HG03108 (cell line): ENCODE results near the gene KLHL21.

Experiments used
- ATAC-seq: cut with Tn5 transposase; IDR thresholded peaks from one replicate; pipeline ENCODE4 v1.9.1; 2021; ENCODE audit warnings: moderate library complexity; ENCODE audit not compliant: unreplicated experiment

KLHL21 gene

DNA sequence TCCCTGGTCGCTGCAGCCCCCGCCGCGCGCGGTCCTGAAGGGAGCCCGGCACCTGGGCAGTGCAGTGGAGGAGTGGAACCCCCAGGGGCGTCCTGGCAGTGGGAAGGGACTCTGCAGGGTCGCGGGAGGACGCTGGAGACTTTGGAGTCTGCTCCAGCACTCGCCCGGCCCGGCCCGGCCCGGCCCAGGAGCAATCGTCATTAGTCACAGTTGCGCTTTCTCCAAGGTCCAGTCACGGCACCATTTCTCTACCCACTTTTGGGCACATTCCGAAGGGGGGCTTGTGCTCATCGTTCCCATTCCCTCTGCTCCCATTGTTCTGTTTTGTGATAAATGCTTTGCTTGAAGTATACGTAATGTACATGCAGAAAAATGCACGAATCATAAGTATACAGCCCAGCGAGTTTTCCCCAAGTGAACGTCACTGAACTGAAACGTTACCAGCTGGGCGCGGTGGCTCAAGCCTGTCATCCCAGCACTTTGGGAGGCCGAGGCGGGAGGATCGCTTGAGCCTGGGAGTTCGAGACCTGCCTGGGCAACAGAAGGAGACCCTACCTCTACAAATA, 23.0 kb upstream of the KLHL21 start:
- ATAC-seq = peak; percentile 25

DNA sequence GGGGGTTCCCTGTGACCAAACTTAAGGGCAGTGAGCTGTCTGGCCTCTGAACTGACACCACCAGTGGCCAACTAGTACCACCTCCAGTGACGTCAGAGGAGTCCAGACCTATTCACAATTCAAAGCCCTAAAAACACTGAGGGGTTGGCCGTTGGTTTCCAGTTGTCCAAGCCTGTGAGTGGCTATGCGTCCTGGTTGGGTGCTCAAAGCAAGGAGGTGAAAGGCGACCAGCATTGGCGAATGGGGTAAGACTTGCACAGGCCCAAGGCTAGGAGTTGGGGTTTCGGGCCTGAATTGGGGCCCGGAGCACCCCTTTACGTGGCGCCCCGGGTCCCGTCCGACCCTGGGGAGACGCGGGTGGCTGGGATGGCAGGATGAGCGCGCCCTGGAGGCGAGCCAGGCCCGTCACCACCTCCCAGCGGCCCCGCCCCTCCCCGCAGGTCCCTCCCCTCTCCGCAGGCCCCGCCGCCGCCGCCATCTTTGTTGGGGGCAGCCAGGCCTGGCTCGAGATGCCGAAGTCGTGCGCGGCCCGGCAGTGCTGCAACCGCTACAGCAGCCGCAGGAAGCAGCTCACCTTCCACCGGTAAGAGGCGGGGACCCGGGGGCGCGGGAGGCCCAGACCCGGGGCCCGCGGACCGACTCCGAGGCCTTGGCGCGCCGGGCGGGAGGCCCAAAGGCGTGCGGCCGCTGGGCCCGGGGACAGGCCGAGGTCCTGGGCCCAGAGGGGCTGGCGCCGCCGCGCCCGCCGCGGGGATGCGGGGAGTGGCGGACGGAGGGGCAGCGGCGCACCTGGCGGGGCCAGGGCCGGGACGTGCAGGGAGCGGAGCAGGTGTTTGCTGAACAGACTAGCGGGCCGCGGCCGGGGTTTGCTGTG, 22.3 kb upstream of the KLHL21 start, which contains the start of gene THAP3:
THAP3 (plus strand) TSS at position 159 of the 874 bp plus-strand sequence; CDS start at position 510, 351 bp downstream.
- ATAC-seq = peak; percentile 75

DNA sequence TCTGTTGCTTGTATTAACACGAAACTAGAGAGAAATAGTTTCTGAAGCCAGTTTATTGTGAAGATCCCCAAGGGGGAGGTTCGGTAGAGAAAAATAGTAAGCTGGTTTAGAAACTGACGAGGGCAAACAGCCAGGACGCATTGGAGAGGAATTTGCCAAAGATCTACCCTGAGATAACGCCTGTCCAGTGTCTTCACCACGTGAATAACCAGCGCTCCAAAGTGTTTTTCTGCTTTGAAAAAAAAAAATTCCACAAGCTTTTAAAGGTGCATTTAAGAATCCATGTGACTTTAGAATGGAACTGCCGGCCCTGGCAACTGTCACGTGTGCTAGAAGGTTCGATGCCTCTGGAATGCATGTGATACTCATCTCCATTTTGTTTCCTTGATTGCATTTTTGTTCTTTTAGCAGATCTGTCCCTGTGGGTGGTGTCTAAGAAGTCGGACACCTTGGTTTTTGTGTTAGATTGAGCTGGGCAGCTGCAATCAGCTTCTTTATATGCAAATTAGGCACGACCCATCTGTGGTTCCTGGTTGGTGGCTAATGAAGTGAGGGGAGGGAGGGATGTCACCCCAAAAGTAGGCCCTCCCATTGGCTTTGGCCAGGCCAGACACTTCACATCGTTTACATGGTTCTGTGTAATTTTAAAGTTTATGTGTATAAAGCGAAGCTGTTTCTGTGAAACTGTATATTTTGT, 20.7 kb upstream of the KLHL21 start:
- no peak for ATAC-seq

DNA sequence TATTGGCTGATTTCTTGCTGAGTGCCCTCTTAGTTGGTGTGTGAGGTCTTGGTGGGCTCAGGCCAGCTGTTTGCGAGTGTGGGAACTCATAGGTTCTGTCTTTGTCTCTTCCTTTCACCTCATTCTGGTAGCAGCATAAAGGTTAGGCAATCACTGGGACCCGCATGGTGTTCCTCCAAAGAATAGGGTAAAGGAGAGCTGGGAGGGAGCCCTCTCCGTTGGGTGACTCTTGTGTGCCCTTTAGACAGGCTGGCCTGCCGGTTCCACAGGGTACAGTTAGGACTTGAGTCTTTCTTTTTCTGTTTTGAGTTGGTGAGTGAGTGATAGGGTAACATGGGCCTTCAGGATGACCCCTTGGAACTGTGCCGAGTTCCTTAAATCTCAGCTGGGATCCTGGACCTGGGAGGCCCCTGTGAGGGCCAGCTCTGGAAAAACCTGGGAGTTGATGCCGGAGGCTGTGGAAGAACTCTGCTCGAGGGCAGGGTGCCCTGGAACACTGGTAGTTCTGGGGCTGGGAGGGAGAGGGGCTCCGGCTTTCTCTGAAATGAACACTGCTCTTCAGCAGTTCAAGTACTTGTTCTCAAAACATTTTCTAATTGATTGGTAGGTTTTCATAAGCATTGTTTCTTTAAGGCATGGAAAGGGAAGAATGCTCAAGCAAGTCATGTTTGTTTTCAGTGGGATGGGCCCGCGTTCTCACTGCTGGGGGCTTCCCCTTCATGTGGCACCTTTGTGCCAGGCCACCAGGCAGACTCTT, 19.9 kb upstream of the KLHL21 start:
- ATAC-seq = no peak

DNA sequence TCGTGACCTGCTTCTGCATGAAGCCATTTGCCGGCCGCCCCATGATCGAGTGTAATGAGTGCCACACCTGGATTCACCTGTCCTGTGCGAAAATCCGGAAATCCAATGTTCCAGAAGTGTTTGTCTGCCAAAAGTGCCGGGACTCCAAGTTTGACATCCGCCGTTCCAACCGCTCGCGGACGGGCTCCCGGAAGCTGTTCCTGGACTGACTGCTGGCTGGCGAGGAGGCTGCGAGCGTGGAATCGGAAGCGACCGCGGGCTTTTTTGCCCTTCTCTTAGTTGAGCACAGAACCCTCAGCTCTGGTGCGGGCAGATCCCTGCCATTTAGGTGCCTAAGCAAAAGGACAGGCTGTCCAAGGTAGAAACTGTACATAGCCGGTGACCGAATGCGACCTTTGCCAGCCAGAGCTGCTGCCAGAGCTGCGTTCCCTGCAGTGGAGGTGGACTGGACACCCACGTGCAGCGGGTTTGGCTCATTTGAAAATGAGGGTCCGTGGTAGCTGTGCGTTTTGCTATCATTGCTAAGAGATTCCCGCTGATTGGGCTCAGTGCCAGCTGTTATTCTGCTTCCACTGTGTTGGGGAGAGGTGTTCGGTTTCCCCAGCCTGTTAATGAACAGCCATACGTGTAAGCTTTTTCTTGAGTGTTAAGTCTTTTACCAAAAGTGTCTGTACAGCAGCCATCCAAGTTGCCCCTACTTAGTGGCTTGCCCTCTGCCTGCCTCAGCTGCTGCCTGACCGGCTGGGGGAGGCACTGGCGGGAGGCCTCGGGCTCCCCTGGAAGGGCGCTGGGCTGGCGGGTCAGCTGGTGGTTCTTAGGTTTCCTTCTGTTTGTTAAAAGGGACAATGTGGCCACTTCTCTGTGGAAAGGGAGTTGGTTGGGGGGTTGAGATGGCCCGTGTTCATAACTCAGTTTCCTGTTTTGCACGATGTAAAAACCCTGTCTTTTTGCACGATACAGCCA, 19.0 kb upstream of the KLHL21 start:
- no peak for ATAC-seq

DNA sequence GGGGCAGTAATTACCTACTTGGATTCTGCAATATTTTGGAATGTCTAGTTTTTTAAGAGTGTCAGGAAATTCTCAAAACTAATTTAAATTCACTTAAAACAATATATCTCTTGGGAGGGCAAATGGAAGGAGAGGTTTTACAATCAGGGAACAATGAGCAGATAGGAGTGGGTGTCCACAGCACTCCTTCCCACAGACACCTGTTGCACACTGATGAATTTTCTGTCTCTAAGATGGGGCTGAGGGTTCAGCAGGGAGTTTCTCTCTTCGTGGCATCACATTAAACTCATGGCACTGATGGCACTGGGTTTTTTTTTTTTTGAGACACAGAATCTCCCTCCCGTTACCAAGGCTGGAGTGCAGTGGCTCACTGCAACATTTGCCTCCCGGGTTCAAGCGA, 16.4 kb upstream of the KLHL21 start:
- no peak for ATAC-seq

DNA sequence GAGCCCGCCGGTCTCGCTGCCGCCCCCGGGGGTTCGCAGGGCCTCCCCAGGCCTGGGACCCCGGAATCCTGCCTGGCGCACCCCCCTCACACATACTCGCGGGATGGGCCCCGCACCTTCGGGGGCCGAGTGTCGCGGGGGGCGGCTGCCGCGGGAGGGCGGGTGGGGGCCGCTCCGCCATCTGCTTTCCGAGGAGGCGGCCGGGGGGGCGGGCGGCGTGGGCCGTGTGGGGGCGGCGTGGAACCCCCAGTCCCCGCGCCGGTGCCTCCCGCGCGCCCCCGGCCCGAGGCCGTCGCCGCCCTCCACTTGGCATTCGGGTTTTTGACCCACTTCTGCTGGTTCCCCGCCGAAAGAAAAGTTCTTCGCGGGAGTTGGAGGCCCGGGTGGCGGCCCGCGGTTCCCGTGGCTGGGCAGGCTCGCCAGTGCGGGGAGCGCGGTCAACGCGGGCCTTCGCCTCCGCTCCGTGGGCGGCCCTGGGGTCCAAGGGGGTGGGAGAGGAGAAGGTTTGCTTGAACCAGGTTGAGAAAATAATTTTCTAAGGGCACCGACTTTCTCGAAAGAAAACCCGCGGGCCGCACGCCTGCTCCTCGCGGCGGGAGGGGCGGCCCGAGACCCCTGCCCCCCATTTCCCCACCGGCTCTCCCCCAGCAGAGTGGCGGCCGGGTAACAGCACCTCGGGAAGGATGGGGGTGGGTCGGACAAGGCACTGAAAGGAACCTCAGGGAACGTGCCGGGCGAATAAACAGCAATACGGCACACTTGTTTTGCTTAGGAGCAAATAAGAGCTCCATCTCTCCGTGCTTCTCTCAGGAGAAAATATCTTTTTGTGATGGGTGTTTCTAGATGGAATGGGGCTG, 12.5 kb upstream of the KLHL21 start:
- no peak for ATAC-seq

DNA sequence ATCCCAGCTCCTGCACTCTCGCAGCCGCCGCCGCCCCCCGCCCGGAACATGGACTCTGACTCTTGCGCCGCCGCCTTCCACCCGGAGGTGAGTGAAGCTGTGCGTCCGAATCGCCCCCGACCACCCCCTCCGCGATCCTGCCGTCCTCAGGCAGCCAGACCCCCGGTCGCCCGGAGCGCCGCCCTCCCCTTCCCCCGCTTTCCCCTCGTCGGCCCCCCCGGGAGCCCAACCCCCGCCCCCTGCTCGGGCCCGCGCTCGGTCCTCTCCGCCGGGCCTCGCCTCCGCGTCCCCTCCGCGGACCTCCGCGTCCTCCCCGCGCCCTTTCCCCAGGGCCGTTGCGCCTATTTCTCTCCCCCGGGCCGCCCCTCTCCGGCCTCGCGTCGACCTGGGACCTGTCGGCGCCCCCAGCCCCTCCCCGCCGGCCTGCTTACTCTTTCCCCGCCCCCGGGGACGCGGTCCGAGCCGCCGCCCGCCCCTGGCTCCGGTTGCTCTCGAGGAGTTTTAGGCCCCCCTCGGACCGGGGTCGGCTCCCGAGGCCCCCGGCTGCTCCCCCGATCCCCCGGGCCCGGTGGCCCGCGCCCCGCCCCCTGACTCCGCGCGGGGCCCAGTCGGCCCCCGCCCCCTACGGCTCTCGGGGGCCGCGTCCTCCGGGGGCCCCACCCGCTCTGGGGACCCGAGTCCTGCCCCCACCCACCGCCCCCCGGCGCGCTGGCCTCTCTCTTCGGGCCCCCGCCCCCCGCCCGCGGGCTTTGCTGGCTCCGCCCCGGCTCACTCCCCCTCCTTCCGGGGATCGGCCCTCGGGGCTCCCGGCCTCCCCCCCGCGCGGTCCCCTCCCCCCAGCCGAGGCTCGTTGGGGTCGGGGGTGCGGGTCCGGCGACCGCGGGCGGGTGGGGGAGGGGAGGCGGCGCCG, 11.6 kb upstream of the KLHL21 start:
- no peak for ATAC-seq

DNA sequence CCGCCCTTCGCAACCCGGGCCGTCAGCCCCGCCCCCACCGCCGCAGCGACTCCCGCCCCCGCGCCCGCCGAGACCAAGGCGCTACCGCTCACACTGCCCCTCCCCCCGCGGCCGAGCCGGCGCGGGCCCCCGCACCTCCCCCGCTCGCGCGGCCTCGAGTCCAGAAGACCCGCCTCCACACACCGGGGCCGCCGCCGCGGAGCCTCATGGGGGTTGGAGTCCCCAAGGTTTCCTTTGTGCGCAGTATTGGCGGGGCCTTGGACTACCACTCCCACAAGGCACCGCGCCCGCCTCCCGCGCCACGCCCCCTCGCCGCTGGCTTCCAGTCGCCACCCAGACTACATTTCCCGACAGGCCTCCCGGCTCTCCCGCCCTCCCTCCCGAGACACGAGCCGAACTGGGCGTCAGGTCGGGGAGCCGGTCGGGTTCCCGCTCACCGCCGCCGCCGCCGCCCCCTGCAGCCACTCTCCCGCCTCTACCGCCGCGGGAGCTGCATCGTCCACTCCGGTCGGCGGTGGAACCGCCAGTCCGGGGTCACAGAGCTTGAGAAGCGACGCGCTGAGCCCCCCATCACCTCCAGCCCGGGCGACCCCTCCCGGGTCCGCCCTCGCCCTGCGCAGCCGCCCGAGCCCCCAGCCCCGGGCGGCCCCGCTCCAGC, 10.8 kb upstream of the KLHL21 start, which contains the start of gene PHF13:
PHF13 (plus strand) TSS at position 371 of the 658 bp plus-strand sequence. CDS start 336 bp downstream, outside the sequence.
- peak; percentile 89 for ATAC-seq

DNA sequence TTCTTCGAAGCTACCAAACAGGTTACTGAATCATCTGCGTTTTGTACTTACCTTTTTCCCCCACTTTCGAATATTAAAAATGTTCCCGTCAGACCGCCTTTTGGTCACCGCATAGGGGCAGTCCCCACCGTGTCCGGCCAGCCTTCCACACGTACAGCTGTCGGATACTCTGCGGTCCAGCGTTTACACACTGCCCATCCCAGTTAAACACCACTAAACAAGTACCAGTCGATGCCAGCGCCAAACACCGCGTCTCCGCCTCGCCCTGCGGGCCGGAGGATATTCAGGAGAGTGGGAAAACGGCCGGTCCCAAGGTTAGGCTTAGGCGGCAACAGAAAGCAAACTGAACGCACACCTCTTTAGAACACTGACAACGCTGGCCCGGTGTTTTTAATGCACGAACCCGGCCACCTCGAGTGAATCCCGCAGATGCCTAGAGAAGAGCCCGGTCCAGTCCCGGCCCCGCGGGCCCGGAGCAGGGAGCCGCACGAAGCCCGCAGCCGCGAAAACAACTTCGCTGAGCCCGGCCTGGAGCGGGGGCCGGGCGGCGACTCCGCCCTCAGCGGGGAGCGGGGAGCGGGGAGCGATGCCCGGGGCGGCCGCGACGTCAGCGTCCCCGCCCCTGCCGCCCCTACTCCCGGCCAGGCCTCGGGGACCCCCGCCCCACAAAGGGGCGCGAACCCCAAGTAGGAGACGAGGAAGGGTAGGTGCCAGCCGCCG, 10.1 kb upstream of the KLHL21 start:
- ATAC-seq = peak; percentile 21

DNA sequence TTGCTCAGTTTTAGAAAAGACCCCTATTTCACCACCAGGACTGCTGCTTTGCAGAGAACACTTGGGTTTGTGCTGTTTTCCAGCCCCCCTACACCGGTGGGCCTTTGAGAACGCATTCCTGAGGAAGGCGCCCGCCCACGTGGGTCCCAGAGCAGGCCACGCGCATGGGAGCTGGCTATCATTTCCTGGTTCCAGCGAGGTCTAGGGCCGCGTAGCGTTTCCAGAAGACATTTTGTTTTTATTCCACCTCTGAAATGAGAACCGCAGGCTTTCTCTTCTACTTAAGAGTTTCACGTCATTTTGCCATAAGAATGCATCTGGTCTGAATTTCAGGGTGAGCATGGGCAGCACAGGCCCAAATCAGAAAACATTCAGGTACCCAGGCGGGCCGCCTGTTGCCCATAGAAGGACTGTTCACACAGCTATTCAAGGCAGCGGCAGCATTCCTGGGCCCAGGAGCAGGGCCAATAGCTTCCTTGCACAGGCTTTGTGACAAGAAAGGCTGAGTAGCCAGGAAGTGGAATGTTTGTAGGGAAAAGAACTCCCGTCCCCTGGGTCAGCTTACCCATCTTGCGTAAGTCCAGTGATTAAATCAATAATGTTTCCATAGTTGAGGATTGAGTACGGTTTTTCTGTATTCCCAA, 1.4 kb upstream of the KLHL21 start:
- ATAC-seq = no peak

DNA sequence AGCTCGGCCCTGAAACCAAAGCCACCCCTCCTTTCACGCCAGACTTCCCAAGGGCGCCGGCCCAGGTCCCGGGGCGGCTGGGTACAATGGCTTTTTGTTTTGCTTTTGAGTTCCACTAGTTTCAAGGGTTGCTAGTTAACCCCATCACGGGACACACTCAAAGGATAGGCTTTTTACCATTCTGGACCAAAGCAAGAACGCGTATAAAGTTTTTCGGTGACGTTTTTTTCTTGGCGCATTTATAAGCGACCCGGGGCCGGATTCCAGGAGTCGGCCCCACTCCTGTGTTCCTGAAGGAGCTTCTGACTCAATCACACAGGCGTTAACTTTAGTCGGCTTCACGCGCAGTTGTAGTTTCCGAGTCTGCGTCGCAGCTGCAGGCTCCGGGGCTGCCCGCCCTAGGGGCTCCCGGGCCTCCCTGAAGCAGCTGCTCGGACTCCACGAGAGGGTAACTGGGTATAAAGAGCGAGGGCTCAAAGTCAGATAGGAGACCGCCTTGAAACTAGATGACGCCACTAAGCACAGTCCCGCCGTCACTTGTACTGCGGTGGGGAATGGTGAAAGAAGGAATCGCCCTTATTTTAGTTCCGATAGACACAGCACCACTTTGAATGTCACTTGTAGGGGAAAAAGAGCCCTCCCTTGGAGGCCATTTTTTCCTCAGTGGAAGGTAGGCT, 707 bp upstream of the KLHL21 start:
- peak; percentile 12 for ATAC-seq

DNA sequence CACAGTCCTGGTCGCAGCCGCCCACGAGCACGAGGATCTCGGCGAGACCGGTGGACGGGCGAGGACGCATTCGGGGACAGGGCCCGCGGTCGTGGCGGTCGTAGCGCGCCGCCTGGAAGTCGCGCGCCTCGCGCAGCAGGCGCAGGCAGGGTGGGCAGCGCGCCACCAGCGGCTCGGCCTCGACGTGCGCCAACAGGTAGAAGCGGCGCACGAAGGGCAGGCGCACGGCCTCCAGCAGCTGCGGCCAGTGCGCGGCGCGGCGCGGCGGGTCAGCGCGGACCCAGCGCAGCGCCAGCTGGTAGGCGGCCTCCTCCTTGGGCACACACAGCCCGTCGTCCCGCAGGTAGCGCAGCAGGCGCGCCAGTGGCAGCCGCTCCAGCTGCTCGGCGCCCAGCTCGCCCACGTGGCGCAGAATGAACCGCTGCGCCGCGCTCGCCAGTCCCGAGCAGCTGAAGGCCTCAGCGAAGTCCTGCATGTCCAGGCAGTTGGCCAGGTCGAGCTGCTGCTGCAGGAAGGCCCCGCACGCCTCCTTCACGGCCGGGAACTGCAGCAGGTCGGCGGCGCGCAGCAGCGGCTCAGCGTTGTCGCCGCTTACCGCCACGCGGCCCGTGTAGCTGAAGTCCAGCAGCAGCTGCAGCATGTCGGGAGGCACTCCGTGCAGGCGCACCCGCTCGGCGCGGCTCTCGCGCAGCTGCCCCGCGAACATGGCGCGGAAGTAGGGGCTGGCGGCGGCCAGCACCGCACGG, 573 bp downstream of the KLHL21 start:
- peak; percentile 18 for ATAC-seq

DNA sequence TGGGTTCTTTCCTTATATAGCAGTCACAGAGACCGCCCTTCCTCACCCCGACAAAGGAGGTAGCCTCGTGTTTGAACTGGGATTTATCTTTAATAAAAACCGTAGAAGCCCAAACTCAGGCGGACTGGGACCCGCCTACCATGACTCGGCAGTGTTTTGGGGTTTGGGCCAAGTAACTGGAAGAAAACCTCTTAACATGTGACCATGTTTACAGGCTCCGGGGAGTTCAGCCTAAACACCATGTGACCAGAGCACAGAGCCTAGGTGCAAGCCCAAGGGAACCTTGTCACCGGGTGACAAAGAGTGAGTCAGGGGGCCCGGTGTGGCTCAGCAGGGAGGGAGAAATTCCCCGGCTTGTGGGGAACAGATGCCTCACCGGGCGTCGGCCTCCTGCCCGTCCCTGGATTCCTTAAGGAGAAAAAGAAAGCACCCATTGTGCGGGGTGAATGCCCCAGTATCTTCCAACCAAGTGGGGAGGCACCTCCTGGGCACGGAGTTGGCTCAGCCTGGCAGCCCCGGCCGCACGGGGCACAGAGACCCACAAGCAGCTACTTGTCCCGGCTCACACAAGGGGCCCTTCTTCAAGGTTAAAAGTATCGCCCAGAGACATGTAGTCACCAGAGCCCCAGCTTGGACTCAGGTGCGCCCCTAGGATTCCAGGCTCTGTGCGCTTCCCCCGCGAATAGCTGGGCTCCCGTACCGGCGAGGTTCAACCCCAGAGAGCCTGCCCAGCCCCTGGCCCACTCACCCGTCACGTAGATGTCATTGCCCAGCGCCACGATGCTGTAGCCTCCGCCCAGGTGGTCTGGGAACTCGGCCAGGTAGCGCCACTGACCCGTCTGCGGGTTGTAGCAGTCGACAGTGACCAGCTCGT, 1.4 kb downstream of the KLHL21 start:
- ATAC-seq = peak; percentile 35
